Measurements from ENCODE around the gene CISD3. TPM values are rescaled to one million over a fixed set of nuclear protein-coding genes. Genes with fewer than 3 reads are reported as not detected.

The CISD3 gene
- total RNA-seq, 1 experiment from 2014 or later = 9.9 TPM

DNA sequence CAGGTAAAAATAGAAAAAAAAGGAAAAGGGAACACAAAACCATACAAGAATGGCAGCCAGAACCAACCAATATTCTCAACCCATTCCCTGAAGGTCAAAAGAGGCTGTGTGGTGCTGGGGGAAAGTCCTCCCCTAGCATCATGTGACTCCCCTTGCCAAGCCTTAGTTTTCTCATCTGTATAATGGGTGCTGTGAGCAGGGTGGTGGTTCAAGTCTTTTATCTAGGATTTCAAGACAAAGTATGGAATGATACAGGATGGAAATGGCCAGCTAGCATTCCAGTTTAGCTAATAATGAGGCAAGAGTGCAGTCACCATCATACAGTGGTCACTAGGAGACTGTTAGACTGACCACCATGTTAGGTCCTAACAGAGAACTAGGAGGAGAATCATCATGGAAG lies 43.1 kb downstream of the CISD3 start:
- DNase-seq (ENCODE audit: low read depth) = no peak

DNA sequence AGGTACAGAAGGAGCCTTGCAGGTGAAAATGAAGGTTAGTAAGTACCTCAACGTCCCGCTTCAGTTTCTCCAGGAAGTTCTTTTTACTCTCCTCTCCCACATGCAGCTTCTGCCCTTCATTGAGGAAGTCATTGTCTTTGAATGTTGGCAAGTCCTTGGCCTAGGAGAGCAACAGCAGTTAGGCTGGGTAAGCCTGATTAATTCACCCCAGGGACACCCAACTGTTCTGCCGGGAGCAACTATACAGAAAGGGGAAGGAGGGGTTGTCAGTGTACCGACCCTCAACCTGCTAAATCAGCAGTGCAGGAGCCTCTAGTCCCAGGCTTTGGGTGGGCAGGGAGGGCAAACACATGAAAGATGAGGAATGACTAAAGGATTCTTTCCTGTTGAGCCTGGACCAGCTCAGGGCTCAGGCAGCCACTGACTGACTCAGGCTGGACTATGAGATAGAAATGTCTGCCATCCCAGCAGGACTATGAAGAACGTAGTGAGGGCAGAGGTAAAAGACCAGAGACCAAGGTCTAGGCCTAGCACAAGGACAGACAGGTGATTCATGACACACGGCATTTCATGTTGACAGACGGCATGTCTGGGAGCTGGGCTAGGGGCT lies 47.6 kb downstream of the CISD3 start:
- DNase-seq (ENCODE audit: low read depth) = no peak

DNA sequence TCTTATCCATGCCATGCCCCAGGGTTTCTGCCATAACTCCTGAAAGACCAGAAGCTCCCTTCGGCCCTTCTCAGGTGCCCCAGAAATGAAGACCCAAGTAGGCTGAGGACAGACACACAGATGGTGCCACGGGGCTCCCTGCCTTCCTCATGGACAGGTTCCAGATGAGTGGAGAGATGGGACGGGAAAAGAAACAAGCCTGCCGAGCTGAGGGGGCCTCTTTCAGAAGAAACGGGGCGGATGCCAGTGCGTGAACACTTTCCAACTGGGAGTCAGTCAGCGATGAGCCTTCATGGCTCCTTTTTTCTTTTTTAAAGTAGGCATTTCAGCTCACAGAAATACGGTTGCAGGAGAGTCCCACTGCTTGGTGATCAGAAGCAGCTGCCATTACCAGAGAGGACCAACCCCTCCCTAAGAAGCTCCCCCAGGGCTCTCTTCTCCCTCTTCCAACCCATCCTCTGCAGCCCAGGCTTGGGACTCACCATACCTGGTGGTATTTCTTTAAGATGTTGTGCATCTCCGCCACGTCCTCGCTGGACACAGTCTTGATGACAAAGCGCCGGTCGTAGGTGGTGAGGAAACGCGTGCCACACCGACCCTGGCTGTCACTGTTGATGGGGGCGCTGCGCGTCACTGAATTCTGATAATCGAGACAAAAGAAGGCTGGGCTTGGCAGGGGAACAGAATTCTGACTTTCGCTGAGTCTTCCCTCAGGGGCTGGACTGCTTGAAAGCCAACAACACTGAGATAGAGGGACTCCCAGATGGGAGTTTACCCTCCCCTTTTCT lies 50.0 kb downstream of the CISD3 start:
- no peak for DNase-seq (ENCODE audit: low read depth)

DNA sequence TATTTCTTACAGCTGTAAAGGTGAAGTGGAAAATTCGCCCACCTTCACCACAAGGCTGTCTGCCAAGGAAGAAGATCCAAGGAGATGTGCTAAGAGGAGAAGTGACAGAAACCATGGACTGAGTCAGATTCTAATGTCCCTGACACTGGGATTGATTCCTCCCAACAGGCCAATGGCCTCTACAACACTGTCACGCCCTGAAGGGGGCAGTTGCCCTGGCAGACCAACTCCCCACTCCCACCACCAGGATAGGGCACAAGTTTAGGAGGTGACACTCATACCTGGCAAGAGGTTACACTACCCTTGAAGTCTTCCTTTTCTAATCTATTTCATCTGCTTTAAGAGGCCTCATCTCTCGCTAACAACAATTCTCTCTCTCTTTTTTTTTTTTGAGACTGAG lies 53.1 kb downstream of the CISD3 start:
- no peak for DNase-seq (ENCODE audit: low read depth)

Other genes starting within 250 kb of the CISD3 start
- gene SRCIN1, start 124.4 kb upstream of the CISD3 start, total RNA-seq (2014; rRNA removed) = not detected in 2 replicates
- 2.6 and 2.7 TPM in 2 replicates for gene EPOP, start 55.4 kb upstream of the CISD3 start, total RNA-seq (2014; rRNA removed)
- gene MLLT6, start 25.1 kb upstream of the CISD3 start, total RNA-seq (2014; rRNA removed) = 21.4 and 26.8 TPM in 2 replicates
- gene PCGF2, start 18.0 kb downstream of the CISD3 start, total RNA-seq (2014; rRNA removed) = 6.4 and 7.7 TPM in 2 replicates
- 233 and 303 TPM in 2 replicates for gene PSMB3, start 22.4 kb downstream of the CISD3 start, total RNA-seq (2014; rRNA removed)
- gene PIP4K2B, start 69.2 kb downstream of the CISD3 start, total RNA-seq (2014; rRNA removed) = 65.9 and 68.3 TPM in 2 replicates
- gene CWC25, start 95.0 kb downstream of the CISD3 start, total RNA-seq (2014; rRNA removed) = 9.5 and 10.1 TPM in 2 replicates
- gene RPL23, start 123.4 kb downstream of the CISD3 start, total RNA-seq (2014; rRNA removed) = 945 and 978 TPM in 2 replicates
- 299 and 362 TPM in 2 replicates for gene LASP1, start 139.7 kb downstream of the CISD3 start, total RNA-seq (2014; rRNA removed)
- not detected in 2 replicates for gene FBXO47, start 237.1 kb downstream of the CISD3 start, total RNA-seq (2014; rRNA removed)